ENCODE measurements around the gene AP2S1.

- TF ChIP-seq CTCF (IDR thresholded peaks at IDR 0.05; ENCODE audit: poor library complexity, severe bottlenecking) (no peak), MXI1 (conservative IDR thresholded peaks at IDR 0.05; ENCODE audit: poor library complexity, severe bottlenecking) (no peak), EZH2 (IDR thresholded peaks at IDR 0.05; ENCODE audit: borderline replicate concordance, insufficient read depth, low read length, poor library complexity, severe bottlenecking) (no peak), TAF1 (IDR thresholded peaks at IDR 0.05; ENCODE audit: low read depth) (no peak), POLR2AphosphoS5 (IDR thresholded peaks at IDR 0.05) (no peak), EP300 (conservative IDR thresholded peaks at IDR 0.05; ENCODE audit: poor library complexity, severe bottlenecking) (no peak), REST (IDR thresholded peaks at IDR 0.05; ENCODE audit: borderline replicate concordance) (no peak)
Observed at GRCh38 chr19:46887240-46887782, 36.7 kb upstream of the AP2S1 start.
